ENCODE data around the gene TTLL5.

- TF ChIP-seq CTCF (conservative IDR thresholded peaks at IDR 0.05 in 1 of 2, IDR thresholded peaks at IDR 0.05 in 1 of 2; ENCODE audit: extremely low read depth in 1 of 2, insufficient read depth in 1 of 2, low read depth in 1 of 2, low read length in 2 of 2) (no peak), EZH2 (IDR thresholded peaks at IDR 0.05; ENCODE audit: borderline replicate concordance, low read length) (no peak)
Observed at GRCh38 chr14:75995372-75996041, 334.5 kb downstream of the TTLL5 start.
